ENCODE data around the gene RASAL2.

RASAL2 gene

DNA sequence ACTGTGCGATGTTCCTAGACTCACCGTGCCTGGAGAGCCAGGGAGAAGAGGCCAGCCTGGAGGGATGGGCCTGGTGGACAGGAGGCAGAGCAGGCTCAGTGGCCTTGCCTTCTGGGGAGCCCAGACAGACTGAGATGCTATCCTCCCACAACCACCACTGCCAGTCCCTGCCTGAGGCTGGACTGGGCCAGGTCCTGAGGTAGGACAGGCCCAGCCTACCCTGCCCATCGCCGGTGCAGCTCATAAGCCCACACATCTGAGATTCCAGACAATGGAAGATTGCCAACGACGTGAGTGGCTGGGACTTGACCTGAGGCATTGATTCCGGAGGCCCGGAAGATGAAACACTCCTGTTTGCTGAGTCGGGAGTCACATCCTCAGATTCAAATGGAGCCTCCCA is 397.1 kb downstream of the RASAL2 start:
- ChIA-PET CTCF (no interaction called here), POLR2A (no interaction called here)
- no peak for DNase-seq (ENCODE audit: extremely low spot score)

GRCh38 chr1:178491721-178492120 is 397.8 kb downstream of the RASAL2 start:
- ChIA-PET POLR2A (no interaction called here), CTCF (interaction anchor here (1.3 kb wide), 1 partner anchor 10 kb away, joined by 6 read pairs; no protein-coding TSS in a partner anchor)
- TF ChIP-seq HDGF (IDR thresholded peaks at IDR 0.05; ENCODE audit: borderline replicate concordance) (no peak), SP1 (IDR thresholded peaks at IDR 0.05) (no peak), FOXK2 (IDR thresholded peaks at IDR 0.05) (no peak), NFRKB (IDR thresholded peaks at IDR 0.05) (no peak), ARNT (IDR thresholded peaks at IDR 0.05) (no peak), LEF1 (IDR thresholded peaks at IDR 0.05; ENCODE audit: borderline replicate concordance) (no peak), FOXM1 (IDR thresholded peaks at IDR 0.05; ENCODE audit: borderline replicate concordance) (no peak), ELF4 (IDR thresholded peaks at IDR 0.05) (no peak), TARDBP (IDR thresholded peaks at IDR 0.05) (no peak), FOXA1 (IDR thresholded peaks at IDR 0.05) (no peak), ZNF384 (IDR thresholded peaks at IDR 0.05) (no peak), CTBP1 (IDR thresholded peaks at IDR 0.05; ENCODE audit: borderline replicate concordance) (no peak), BHLHE40 (IDR thresholded peaks at IDR 0.05; ENCODE audit: borderline replicate concordance) (no peak), L3MBTL2 (conservative IDR thresholded peaks at IDR 0.05) (no peak)
- TF ChIP-seq, protein P1, sequence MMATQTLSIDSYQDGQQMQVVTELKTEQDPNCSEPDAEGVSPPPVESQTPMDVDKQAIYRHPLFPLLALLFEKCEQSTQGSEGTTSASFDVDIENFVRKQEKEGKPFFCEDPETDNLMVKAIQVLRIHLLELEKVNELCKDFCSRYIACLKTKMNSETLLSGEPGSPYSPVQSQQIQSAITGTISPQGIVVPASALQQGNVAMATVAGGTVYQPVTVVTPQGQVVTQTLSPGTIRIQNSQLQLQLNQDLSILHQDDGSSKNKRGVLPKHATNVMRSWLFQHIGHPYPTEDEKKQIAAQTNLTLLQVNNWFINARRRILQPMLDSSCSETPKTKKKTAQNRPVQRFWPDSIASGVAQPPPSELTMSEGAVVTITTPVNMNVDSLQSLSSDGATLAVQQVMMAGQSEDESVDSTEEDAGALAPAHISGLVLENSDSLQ (IDR thresholded peaks at IDR 0.05), result no peak
- DNase-seq (ENCODE audit: extremely low spot score), result no peak

More for the DNA sequence above, 397.1 kb downstream of the RASAL2 start:
- TF ChIP-seq TARDBP (IDR thresholded peaks at IDR 0.05) (no peak), NFRKB (IDR thresholded peaks at IDR 0.05) (no peak), SP1 (IDR thresholded peaks at IDR 0.05) (no peak), ELF4 (IDR thresholded peaks at IDR 0.05) (no peak)

DNA sequence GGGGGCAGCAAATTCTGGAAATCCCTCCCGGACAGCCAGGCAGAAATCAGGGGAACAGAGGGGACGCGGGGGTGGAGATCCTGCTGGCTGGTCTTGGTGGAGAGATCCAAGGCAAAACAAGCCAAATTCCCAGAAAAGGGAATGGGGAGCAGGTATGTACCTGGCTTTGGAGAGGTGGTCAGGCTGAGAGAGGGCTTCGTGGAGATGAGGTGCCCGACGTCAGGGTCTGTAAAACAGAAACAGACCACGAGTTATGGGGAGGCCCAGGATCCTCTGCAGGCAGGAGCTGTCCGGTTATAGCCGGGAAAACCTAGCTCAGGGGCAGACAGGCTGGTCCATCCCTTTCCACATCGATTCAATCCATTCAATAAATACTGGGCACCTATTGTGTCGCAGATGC is 398.4 kb downstream of the RASAL2 start:
- CTCF ChIA-PET, result interaction anchor here (1.3 kb wide), 1 partner anchor 9 kb away, joined by 6 read pairs; no protein-coding TSS in a partner anchor
- POLR2A ChIA-PET, result no interaction called here
- no peak for DNase-seq (ENCODE audit: extremely low spot score)
- TF ChIP-seq HDGF (IDR thresholded peaks at IDR 0.05; ENCODE audit: borderline replicate concordance) (no peak), ARNT (IDR thresholded peaks at IDR 0.05) (no peak), ELF4 (IDR thresholded peaks at IDR 0.05) (no peak), TARDBP (IDR thresholded peaks at IDR 0.05) (no peak), BHLHE40 (IDR thresholded peaks at IDR 0.05; ENCODE audit: borderline replicate concordance) (no peak), SUZ12 (IDR thresholded peaks at IDR 0.05) (no peak), ZNF384 (IDR thresholded peaks at IDR 0.05) (no peak), FOXM1 (IDR thresholded peaks at IDR 0.05; ENCODE audit: borderline replicate concordance) (no peak), FOXK2 (IDR thresholded peaks at IDR 0.05) (no peak), L3MBTL2 (conservative IDR thresholded peaks at IDR 0.05) (no peak), NFRKB (IDR thresholded peaks at IDR 0.05) (no peak), SP1 (IDR thresholded peaks at IDR 0.05) (no peak), FOXA1 (IDR thresholded peaks at IDR 0.05) (no peak), LEF1 (IDR thresholded peaks at IDR 0.05; ENCODE audit: borderline replicate concordance) (no peak), CTBP1 (IDR thresholded peaks at IDR 0.05; ENCODE audit: borderline replicate concordance) (no peak)
- TF ChIP-seq, protein P1 (IDR thresholded peaks at IDR 0.05), result no peak

- POLR2A ChIA-PET, result no interaction called here
- DNase-seq (ENCODE audit: extremely low spot score), result no peak
- TF ChIP-seq ZNF384 (IDR thresholded peaks at IDR 0.05) (no peak), FOXK2 (IDR thresholded peaks at IDR 0.05) (no peak), TARDBP (IDR thresholded peaks at IDR 0.05) (no peak)
- CTCF ChIA-PET, result interaction anchor here (1.3 kb wide), 1 partner anchor 8 kb away, joined by 6 read pairs; no protein-coding TSS in a partner anchor
These were observed 399.4 kb downstream of the RASAL2 start for GRCh38 chr1:178493301-178493741.

GRCh38 chr1:178494569-178494971 is 400.7 kb downstream of the RASAL2 start:
- CTCF ChIA-PET, result interaction anchor here (0.7 kb wide), 1 partner anchor 239 kb away, joined by 4 read pairs; no protein-coding TSS in a partner anchor
- TF ChIP-seq L3MBTL2 (conservative IDR thresholded peaks at IDR 0.05), result no peak
- no peak for TF ChIP-seq ZNF384 (IDR thresholded peaks at IDR 0.05)
- no peak for TF ChIP-seq ELF4 (IDR thresholded peaks at IDR 0.05)
- POLR2A ChIA-PET, result no interaction called here
- no peak for DNase-seq (ENCODE audit: extremely low spot score)

GRCh38 chr1:178495158-178495557 is 401.3 kb downstream of the RASAL2 start:
- CTCF ChIA-PET, result interaction anchor here (0.6 to 0.7 kb wide), 2 partner anchors 117 to 240 kb away, joined by 3 to 4 read pairs; no protein-coding TSS in a partner anchor
- DNase-seq (ENCODE audit: extremely low spot score), result no peak
- POLR2A ChIA-PET, result no interaction called here
- no peak for TF ChIP-seq FOXA1 (IDR thresholded peaks at IDR 0.05)

DNA sequence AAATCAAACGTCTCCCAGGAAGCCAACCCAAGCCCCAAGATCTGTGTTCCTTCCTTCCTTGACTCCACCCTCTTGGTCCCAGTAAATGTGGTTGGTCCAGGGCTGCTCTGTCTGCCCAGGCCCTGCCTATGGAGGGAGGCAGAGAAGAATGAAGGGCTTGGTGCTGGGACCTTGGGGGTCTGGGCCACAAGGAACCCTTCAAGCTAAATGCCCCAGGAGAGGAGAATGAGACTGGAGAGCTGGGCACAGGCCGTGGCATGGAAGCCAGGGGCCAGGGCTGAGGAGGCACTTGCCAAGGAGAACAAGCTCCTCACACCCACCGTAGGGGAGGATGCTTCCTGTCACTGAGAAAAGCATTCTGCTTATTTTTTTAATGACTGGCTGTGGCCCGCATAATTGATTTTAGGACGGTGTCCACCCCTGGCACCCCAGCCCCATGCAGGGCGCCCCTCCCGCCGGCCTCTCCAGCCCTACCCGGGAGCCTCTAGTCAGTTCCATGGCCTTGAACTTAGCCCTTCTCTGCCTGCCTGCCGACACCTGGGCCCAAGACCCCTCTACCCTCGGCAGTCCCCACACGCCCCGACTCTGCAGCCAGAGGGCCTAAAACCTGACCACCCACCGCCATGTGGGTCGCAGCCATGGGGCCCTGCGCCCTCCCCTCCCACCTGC is 402.0 kb downstream of the RASAL2 start:
- DNase-seq (ENCODE audit: extremely low spot score), result no peak
- POLR2A ChIA-PET, result no interaction called here
- CTCF ChIA-PET, result interaction anchor here (0.6 kb wide), 1 partner anchor 116 kb away, joined by 3 read pairs; no protein-coding TSS in a partner anchor
- no peak for TF ChIP-seq LEF1 (IDR thresholded peaks at IDR 0.05; ENCODE audit: borderline replicate concordance)

All from HEK293T (cell line).